Activated CD4-positive, alpha-beta T cell treated with anti-CD3 and anti-CD28 coated beads, Interleukin-10, Interleukin-2, amounts not matched to agents 100 ng/mL and 50 ng/mL, durations not matched to agents 16 hours and 8 hours (primary cell): ENCODE measurements around the gene PHF21A.
A peak's percentile ranks its signal among the peaks of the same experiment; 100 is the strongest.
"Not testable (repeated sequence)": the region's sequence is repeated elsewhere in the genome, so short reads cannot be mapped to it uniquely, and the experiment has no call there.

Experiments
- DNase-seq: peaks from one replicate; pipeline ENCODE4 v3.0.0-alpha.2; 2020

PHF21A gene

GRCh38 chr11:46020084-46020599 is 101.1 kb downstream of the PHF21A start:
- DNase-seq: no peak

DNA sequence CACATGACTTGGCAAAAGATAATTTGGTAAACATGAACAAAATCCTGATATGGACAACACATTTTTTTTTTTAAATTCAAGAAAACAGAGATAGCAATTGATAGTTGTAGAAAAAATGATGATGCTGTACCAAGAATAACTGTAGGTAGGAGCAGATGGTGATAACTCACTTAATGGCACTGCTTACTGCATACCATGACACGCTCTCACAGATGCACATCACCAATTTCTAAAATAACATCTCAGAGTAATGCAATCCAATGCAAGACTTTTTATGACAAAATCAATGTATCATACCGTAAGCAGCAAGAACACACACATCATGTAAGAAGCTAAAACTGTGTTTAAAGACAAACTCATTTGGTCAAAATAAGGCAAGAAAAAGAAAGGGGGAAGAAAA is 102.6 kb downstream of the PHF21A start:
- DNase-seq: no peak

- DNase-seq: no peak
Measured at GRCh38 chr11:46017341-46017740, 103.9 kb downstream of the PHF21A start.

DNA sequence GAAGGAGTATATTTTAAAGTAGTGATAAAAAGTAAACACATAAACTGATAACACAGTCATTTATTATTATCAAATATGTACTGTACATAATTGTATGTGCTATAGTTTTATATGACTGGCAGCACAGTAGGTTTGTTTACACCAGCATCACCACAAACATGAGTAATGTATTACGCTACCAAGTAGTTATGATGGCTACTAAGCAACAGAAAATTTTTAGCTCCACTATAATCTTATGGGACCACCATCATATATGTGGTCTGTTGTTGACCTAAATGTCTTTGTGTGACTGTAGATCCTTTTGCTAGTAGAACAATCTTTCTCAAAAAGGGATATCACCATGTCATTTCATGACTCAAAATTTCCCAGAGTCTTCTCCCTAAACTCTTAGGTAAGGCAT is 105.3 kb downstream of the PHF21A start:
- no peak for DNase-seq

DNA sequence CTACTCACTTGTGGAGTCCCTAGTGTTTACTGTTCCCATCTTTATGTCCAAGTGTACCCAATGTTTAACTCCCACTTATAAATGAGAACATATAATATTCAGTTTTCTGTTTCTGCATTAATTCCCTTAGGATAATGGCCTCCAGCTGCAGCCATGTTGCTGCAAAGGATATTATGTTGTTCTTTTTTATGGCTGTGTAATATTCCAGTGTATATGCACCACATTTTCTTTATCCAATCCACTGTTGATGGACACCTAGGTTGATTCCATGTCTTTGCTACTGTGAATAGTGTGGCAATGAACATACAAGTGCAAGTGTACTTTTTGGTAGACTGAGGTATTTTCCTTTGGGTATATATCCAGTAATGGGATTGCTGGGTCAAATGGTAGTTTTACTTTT is 107.1 kb downstream of the PHF21A start:
- DNase-seq: not testable (repeated sequence)

DNA sequence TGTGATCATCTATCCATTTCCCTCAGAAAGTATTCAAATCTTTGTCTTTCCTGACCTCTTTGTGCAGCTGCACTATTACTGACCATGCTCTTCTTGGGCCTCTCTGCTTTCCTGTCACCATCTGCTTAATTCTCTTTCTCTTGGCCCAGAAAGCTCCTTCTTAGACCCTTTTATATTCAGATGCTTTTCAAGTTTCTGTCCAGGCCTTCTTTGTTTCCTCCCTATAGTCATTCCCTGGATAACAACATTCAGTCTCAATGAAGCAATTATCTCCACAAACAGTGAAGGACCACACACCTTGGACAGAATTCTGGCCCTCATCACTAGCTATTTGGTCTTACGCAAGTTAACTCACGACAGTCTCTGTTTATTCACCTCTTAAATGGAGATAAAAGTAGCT is 109.1 kb downstream of the PHF21A start:
- DNase-seq: no peak

DNA sequence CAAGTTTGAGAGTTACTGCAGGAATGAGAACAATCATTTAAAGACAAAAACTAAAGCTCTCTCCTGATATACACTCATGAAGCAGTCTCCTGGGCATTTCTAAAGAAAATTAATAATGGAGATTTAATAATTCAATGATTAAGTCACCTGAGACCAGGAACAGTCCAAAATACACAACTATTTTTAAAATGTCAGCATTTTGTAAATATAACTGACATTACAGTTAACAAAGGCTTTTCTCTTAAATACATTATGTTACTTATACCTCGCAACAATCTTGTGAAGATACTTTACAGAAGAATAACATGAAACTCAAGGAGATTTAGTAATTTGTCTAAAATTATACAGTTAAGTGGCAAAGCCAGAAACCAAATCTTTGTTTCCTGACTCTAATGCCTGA is 111.2 kb downstream of the PHF21A start:
- no peak for DNase-seq

DNA sequence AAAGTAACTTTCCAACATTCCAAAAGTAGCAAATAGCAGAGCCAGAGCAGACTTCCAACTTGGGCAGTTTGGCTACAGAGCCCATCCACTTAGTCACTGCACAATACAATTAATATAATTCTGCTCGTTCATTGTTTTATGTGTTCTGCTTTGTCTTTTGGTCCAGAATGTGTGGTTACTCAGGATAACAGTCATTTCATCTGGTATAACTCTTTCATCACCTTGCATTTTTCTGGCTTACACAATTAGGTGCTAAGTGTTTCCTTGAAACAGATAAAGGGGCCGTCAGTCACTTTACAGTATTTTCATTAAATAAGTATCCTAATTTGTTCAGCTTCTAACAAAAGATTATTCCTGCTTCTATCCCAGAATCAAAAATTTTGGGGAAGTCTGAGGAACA is 111.6 kb downstream of the PHF21A start:
- DNase-seq: no peak

DNA sequence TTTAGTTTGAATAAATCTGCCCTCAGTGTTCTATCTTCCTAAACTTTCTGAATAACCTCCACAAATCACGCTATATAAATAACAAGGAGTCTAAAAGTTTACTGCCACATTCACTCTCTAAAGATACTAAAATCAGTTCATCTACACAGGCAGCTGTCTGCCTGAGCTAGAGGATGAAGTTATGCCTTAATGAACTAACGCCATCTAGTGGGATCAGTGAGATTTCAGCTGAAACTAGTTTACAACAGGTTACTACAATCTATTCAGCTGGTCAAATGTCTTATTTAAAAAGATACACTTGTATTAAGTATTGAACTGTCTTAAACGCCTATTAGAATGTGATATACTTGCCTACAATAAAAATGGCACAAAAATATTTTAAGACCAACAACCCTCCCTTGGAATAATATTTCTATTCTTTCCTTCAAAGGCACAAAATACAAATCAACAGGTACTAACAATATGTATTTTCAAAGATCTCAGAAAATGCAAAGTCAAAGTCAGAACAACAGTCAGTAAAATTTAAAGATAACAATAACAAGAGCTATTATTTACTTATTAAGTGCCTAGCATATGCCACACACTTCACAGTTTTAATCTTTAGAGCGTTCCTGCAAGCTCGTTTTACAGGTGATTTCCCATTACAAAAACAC is 114.7 kb downstream of the PHF21A start:
- DNase-seq: peak; percentile 64

DNA sequence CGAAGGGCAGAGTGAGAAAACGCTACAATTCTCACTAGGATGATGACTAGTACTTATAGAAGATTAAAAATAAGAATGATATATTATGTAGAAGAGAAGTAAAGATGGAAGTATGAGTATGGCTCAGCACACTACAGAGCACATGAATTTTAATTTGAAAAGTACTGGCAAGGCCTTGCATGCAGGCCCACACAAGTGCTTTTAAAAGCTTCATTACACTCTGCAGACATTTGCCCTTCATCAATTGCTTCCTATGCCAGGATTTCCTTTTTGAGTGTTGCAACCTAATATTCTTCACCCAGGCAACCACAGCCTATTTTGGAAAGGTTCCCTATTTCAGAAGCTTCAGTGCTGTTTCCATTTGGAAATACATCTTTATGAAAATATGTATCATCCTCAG is 117.7 kb downstream of the PHF21A start:
- DNase-seq: no peak

DNA sequence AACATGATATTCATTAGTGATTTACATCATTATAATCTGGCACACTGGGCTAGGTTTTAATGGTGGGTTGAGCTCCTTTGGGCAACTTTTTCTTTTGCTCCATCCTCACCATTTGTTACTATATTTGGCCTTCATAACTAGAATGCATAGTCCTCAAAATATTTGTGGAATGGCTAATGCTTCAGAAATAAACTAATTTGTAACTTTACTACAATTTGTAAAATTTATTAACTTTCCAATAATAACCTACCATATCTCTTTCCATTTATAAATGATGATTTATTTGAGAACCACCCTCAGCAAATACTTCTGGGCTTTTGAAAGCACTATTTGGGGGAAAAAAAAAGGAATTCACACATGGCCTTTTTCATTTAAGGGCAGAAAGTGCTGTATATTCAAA is 119.1 kb downstream of the PHF21A start:
- no peak for DNase-seq

GRCh38 chr11:46001448-46001914 is 119.8 kb downstream of the PHF21A start:
- no peak for DNase-seq

DNA sequence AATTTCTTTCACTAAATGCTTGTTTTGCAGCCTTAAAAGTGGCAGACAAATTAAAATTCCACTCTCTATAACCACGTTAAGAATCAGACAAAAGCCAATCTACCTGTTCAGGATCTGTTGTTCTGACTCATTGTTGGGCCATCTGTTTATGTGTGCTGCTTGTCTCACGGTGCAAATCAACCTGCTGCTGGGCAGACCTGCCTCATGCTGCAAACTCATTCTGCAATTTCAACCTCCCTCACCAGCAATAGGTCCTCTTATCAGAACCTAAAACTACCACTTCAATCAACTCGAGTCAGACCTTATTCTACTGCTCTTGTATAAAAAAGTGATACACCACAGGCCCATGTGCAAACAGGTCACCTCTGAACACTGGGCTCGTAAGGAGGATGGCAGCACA is 123.7 kb downstream of the PHF21A start:
- DNase-seq: no peak

- no peak for DNase-seq
Measured at GRCh38 chr11:45995342-45995734, 125.9 kb downstream of the PHF21A start.

DNA sequence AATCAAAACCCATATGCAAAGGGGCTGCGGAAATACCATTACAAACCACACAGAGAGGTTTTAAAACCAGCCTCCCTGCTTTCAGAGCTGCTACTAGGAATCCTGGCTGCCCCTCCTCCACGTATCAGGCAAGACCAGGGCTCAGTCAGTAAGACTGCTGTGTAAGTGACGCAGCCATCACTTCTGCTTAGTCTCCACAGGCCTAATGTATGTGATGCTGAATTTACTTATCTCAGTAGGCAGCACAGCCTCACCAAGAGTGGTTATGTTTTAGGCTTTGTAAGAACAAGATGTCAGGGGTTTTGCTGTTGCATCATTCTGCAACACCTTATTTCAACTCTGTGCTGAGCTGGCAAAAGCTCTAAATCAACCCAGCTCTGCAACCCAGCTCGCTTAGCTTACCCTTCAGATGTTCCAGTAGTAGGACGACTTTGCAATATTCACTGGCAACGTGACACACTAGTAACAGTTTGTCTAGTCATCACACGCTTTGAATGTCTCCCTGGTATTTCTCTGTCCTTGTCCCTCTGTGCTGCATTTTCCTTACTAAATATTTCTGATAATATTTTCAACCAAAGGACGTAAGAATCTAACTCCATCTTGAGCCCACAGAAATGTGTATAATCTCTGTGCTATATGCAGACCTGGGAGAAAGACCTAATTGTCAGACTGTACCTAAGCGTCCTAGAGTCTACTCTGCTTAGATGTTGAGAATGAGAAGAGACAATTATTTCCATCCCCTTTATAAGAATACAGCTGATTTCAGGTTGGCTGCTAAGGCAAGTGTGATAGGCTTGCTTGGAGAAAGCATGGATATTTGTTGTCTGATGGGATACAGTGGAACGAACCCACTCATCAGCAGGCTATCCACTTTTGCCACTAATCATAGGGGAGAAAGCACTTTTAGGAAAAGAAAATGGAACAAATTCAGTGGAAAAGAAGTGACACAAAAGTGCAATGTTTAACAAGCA is 126.6 kb downstream of the PHF21A start:
- no peak for DNase-seq

DNA sequence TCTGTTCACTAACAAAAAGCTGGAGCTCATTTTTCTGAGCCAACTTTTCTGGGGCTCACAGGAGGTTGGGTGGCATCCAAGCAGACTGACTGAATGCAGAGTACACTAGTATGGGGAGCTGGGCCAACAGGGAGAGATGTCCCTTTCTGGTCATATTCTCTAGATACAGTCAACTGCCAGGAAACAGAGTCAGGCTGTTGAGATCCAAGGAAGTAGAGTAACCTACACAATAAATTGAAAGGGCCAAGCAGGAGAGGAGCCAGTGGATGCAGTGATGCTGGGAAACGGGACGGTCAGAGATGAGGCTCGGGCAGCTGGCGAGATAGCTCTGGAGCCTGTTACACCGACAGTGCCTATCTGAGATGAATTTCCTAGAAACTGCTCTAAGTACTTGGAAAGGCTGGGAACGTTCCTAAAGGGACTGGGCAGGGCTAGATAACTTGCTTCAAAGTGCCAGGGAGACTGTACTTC is 127.7 kb downstream of the PHF21A start:
- DNase-seq: no peak

- DNase-seq: no peak
Measured at GRCh38 chr11:45988921-45989320, 132.3 kb downstream of the PHF21A start.

GRCh38 chr11:45985212-45985611 is 136.0 kb downstream of the PHF21A start:
- no peak for DNase-seq

DNA sequence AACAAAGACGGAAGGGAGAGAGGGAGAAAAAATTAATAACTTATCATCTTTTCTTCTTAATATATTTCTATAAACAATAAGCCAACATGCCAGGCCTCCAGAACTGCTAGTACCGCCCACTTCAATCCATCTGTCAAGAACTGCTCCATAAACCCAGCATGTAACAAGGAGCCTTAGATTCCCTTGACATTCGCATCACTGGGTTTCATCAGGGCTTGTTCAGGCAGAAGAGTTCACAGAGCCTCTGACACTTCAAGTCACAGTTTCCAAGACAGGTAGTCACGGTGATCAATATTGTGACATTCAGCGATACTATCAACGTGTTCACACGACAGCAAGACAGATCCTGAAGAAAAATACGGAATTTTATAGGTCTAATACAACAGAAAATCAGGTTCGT is 137.1 kb downstream of the PHF21A start:
- DNase-seq: no peak

GRCh38 chr11:45983471-45983845 is 137.8 kb downstream of the PHF21A start:
- DNase-seq: no peak

GRCh38 chr11:45982656-45983470 is 138.4 kb downstream of the PHF21A start:
- DNase-seq: peak; percentile 25

DNA sequence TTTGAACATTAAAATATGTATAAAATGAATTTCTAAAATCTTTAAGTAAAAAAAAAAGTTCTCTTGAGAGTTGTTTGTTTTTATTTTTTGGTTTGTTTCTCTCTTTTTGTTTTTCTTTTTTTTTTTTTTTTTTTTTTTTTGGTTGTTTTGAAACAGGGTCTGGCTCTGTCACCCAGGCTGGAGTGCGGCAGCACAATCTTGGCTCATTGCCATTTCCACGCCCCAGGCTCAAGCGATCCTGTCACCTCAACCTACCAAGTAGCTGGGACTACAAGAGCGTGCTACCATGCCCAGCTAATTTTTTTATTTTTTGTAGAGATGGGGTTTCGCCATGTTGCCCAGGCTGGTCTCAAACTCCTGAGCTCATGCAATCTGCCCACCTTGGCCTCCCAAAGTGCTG is 139.4 kb downstream of the PHF21A start:
- DNase-seq: not testable (repeated sequence)

DNA sequence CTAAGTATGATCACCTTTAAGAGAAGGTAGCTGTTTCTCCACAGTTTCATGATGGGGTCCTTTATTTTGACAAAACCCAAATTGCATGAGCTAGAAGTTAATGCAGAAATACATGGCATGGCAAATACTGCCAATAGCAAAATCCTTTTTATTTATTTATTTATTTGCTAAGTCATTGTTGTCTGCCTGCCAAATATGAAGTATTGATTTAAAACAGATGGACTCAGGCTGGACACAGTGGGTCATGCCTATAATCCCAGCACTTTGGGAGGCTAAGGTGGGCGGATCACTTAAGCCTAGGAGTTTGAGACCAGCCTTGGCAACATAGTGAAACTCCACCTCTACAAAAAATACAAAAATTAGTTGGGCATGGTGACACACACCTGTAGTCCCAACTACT is 146.4 kb downstream of the PHF21A start:
- no peak for DNase-seq
